Suppressor macrophage (primary cell): ENCODE measurements around the gene COPS2.
"Not testable (repeated sequence)": the region's sequence is repeated elsewhere in the genome, so short reads cannot be mapped to it uniquely, and the experiment has no call there.

Experiments
- DNase-seq, 4 experiments: peaks; one replicate each; pipeline ENCODE4 v3.0.0-alpha.2; 2020 to 2022

Gene COPS2

GRCh38 chr15:49103002-49103401 lies 52.4 kb downstream of the COPS2 start:
- DNase-seq: no peak

- no peak for DNase-seq
Measured at GRCh38 chr15:49101536-49101935, 53.9 kb downstream of the COPS2 start.

GRCh38 chr15:49096090-49096750 lies 59.2 kb downstream of the COPS2 start:
- no peak for DNase-seq

GRCh38 chr15:49094923-49095322 lies 60.5 kb downstream of the COPS2 start:
- DNase-seq: no peak

- DNase-seq: no peak
Measured at GRCh38 chr15:49093252-49094105, 61.9 kb downstream of the COPS2 start.

- DNase-seq: no peak
Measured at GRCh38 chr15:49088996-49089395, 66.4 kb downstream of the COPS2 start.

- DNase-seq: no peak
Measured at GRCh38 chr15:49085696-49086459, 69.5 kb downstream of the COPS2 start.

- DNase-seq: no peak
Measured at GRCh38 chr15:49084285-49084570, 71.2 kb downstream of the COPS2 start.

GRCh38 chr15:49083401-49084284 lies 71.8 kb downstream of the COPS2 start:
- peak; percentile 5 to 38 (median 34) for DNase-seq

- no peak for DNase-seq
Measured at GRCh38 chr15:49082960-49083359, 72.4 kb downstream of the COPS2 start.

- DNase-seq: no peak
Measured at GRCh38 chr15:49079340-49080039, 75.9 kb downstream of the COPS2 start.

GRCh38 chr15:49075881-49076280 lies 79.5 kb downstream of the COPS2 start:
- peak; percentile 19 to 68 (median 42) for DNase-seq

GRCh38 chr15:49074589-49075287 lies 80.7 kb downstream of the COPS2 start:
- not testable (repeated sequence) for DNase-seq
